ENCODE results near the gene FBLL1.

GRCh38 chr5:168502563-168503237 is 26.4 kb upstream of the FBLL1 start:
- TF ChIP-seq EZH2 (IDR thresholded peaks at IDR 0.05; ENCODE audit: insufficient read depth, poor library complexity, severe bottlenecking) (no peak), EZH2phosphoT487 (IDR thresholded peaks at IDR 0.05; ENCODE audit: insufficient read depth, low read depth) (no peak)
